HG02798 (cell line): ENCODE results near the gene LGALS9C.
"Not testable (repeated sequence)": the region's sequence is repeated elsewhere in the genome, so short reads cannot be mapped to it uniquely, and the experiment has no call there.

Source experiments
- ATAC-seq: cut with Tn5 transposase; IDR thresholded peaks from one replicate; pipeline ENCODE4 v1.9.1; 2021; ENCODE audit warnings: mild to moderate bottlenecking; ENCODE audit not compliant: unreplicated experiment, poor library complexity

Gene LGALS9C

DNA sequence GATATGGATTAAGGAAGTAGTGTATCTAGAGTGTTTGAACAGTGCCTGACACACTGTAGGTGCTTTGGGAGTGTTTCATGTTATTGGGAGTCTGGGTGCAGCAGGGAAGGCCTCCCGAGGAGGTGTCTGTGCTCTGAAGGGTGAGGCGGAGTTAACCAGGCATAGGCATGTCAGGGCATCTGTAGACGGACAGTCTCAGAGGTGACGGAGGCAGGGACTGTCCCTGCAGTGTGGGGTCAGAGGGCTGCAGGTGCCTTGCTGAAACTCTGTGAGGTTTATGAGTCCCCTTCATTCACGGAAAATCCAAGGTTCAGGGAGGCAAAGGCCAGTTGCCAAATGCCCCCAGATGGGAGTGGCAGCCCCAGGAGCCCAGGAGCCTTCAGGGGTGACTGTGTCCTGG, 778 bp downstream of the LGALS9C start:
- ATAC-seq, result peak; percentile 39

- ATAC-seq, result not testable (repeated sequence)
Measured at GRCh38 chr17:18478362-18478761, 1.8 kb downstream of the LGALS9C start.

- ATAC-seq, result not testable (repeated sequence)
Measured at GRCh38 chr17:18478977-18479595, 2.5 kb downstream of the LGALS9C start.

GRCh38 chr17:18481775-18482174, 5.2 kb downstream of the LGALS9C start:
- ATAC-seq, result not testable (repeated sequence)

DNA sequence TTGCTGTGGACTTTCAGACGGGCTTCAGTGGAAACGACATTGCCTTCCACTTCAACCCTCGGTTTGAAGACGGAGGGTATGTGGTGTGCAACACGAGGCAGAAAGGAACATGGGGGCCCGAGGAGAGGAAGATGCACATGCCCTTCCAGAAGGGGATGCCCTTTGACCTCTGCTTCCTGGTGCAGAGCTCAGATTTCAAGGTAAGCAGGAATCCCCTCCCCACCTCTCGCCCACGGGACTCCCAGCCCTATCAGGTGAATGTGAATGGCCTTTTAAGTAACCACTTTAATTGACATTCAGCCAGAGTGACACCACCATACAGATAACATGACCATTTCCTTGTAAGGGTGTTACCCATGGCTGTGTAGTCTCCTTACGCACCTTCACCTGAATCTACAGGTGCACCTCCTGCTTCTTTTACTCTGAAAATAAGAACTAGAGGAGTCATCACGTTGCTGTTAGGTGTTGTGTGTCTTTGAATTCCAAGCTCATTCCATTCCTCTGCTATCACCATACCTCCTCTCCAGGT, 9.4 kb downstream of the LGALS9C start:
- not testable (repeated sequence) for ATAC-seq

- not testable (repeated sequence) for ATAC-seq
Measured at GRCh38 chr17:18487633-18488032, 11.0 kb downstream of the LGALS9C start.

DNA sequence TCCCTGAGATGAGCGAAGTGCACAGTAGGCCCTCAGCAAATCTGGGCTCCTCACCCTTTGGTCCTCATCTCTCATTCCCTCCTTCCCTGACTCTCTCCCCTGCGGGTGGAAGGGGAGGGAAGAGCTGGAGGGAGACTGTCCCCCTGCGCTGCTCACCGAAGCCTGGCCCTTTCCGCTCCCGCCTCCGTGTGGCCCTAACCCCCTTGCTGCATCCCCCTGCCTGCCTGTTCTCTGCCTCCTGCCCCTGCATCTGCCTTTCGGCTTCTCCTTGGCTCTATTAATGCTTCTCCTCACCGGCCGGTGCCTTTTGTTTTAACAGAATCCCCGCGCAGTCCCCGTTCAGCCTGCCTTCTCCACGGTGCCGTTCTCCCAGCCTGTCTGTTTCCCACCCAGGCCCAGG, 12.0 kb downstream of the LGALS9C start:
- not testable (repeated sequence) for ATAC-seq

DNA sequence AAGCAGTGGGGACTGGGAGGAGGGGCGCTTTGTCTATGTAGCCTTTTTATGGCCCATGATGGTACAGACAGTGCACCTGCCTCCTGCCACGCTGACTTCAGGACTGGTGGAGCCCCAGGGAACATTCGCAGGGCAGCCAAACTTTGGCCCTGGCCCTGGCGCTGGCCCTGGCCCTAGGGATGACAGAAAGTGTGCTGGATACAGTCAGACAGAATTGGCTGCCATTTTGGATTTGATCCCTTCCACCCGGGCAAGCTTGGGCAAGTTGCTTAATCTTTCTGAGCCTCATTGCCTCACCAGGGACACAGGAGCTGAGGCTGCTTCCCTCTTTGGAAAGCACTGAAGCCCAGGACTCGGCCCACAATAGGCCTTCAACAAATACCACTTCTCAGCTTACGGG, 13.4 kb downstream of the LGALS9C start:
- ATAC-seq, result not testable (repeated sequence)

- not testable (repeated sequence) for ATAC-seq
Measured at GRCh38 chr17:18492712-18493480, 16.3 kb downstream of the LGALS9C start.

GRCh38 chr17:18494250-18494768, 17.7 kb downstream of the LGALS9C start:
- ATAC-seq, result not testable (repeated sequence)

GRCh38 chr17:18497044-18497443, 20.5 kb downstream of the LGALS9C start:
- not testable (repeated sequence) for ATAC-seq

DNA sequence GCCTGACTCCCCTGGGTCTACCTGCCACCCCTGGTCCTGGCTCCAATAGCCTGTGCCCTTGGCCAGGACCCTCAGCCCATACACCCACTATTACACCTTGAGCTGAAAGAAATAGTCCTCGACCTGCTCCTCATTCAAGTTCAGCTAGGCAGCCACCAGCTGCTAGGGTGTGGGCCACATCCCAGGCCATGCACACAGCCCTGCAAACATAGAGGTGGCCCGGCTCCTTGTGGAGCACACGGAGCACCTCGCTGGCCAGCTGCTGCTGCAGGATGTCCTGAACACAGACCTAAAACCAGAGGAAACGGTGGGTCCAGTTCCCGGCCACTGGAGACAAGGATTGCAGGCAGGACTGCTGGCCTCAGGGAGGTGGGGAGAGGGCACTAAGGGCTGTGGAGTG, 22.5 kb downstream of the LGALS9C start:
- not testable (repeated sequence) for ATAC-seq

DNA sequence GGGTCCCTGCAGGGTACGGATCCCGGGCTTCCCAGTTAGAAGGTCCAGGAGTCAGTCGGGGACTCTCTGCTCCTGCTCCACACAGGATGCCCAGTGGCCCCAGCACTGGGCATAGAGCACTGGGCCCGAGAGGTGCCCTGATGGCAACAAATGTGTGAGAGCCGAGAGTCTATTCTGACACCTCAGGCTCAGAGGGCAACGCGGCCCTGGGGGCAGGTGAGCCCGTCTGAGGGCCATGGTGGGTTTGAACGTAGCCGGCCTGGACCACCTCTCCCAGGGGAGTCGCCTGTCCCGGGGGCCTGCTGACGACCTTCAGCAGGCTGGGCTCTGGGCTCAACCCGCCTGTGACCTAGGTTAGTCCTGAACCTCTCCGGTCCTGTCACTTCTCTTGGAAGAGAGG, 23.2 kb downstream of the LGALS9C start:
- ATAC-seq, result not testable (repeated sequence)

- ATAC-seq, result not testable (repeated sequence)
Measured at GRCh38 chr17:18500281-18500680, 23.7 kb downstream of the LGALS9C start.

- not testable (repeated sequence) for ATAC-seq
Measured at GRCh38 chr17:18500816-18501215, 24.2 kb downstream of the LGALS9C start.

GRCh38 chr17:18503221-18503620, 26.6 kb downstream of the LGALS9C start:
- not testable (repeated sequence) for ATAC-seq

- not testable (repeated sequence) for ATAC-seq
Measured at GRCh38 chr17:18507729-18508128, 31.1 kb downstream of the LGALS9C start.

- not testable (repeated sequence) for ATAC-seq
Measured at GRCh38 chr17:18508667-18509066, 32.1 kb downstream of the LGALS9C start.

DNA sequence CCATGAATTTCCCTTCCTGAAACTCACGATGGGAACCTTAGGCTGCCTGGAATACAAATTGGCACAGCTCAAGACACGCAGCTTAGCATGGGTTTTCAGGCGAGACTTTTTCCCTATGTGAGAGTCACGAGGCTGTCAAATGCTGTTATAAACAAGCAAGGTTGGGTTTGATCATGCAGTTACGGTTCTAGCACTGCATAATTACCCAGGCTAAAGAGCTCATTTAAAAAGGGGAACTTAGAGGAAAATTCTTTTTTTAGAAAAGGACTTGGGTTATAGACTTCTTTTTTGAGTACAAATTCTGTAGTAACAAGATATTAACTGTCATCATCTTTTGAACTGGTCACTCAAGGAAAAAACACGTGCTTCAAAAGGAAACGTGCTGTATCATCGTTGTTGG, 44.5 kb downstream of the LGALS9C start:
- not testable (repeated sequence) for ATAC-seq

GRCh38 chr17:18525015-18525414, 48.4 kb downstream of the LGALS9C start:
- not testable (repeated sequence) for ATAC-seq

DNA sequence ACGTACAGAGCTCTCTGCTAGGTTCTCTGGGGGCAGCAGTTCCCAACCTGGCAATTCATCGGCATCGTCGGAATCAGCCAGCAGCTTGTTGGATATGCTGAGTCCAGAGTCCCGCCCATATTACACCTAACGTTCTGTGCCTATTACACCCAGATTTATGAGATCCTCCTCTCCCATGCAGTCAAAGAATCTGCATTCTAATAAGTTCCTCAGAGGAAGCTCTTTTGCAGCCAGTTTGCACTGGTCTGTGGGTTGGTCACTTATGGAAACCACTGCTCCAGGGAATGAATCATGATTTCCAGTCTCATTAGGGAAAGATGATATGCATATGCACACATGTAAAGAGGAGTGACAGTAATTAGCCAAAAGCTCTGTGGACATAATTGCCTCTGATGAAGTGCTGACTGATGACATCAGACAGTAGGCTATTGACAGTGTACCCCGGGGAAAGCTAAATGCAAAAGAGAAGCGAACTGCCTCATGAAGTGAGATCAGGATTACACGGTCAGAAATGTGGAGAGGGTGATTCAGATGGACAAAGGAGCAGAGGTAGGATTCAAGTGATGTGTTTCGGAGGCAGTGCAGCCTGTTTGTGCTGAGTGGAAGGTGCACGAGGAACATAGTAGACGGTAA, 49.7 kb downstream of the LGALS9C start:
- not testable (repeated sequence) for ATAC-seq
